ENCODE measurements around the gene AKAP8L. TPM values are rescaled to one million over a fixed set of nuclear protein-coding genes. Genes with fewer than 3 reads are reported as not detected.

Gene AKAP8L
- total and polyA plus RNA-seq, 2 donors from 2014 or later: 44.3 to 122 TPM

DNA sequence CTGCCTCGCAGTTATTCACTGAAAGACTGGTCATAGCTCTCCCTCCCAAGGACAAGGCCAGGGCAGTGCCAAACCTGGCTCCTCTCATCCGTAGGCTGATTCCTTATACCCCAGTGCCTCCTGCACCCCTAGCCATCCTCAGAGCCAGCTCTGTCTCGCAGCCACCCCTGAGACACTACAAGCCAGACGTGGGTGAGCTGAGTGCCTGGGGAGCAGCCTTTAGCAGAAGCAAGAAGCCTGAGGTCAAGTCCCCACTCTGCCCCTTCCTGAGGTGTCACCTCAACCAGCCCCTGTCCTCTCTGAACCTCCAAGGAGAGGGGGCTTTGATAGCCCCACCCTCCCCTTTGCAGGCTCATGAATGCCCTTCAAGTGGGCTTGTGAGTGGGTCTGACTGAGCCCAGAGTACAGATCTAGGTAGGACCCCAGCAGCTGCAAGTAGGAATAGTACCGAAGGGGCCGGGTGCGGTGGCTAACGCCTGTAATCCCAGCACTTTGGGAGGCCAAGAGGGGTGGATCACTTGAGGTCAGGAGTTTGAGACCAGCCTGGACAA lies 14.8 kb upstream of the AKAP8L start:
- no peak for DNase-seq
- H3K9ac ChIP-seq (ENCODE audit: low read length in 3 of 3): peak overlapping the region; percentile 41 to 75 (median 65)
- peaks cover 0 to 2% (median 0%) of the 10 kb centered on the region in 3 donors for H3K36me3 ChIP-seq (ENCODE audit: control insufficient read depth in 2 of 3, insufficient read depth in 3 of 3, low read length in 3 of 3)
- FAIRE-seq: no peak
- H3K27ac ChIP-seq (ENCODE audit: low read depth in 2 of 2, low read length in 2 of 2): no peak overlapping the region
- TF ChIP-seq, protein P1, sequence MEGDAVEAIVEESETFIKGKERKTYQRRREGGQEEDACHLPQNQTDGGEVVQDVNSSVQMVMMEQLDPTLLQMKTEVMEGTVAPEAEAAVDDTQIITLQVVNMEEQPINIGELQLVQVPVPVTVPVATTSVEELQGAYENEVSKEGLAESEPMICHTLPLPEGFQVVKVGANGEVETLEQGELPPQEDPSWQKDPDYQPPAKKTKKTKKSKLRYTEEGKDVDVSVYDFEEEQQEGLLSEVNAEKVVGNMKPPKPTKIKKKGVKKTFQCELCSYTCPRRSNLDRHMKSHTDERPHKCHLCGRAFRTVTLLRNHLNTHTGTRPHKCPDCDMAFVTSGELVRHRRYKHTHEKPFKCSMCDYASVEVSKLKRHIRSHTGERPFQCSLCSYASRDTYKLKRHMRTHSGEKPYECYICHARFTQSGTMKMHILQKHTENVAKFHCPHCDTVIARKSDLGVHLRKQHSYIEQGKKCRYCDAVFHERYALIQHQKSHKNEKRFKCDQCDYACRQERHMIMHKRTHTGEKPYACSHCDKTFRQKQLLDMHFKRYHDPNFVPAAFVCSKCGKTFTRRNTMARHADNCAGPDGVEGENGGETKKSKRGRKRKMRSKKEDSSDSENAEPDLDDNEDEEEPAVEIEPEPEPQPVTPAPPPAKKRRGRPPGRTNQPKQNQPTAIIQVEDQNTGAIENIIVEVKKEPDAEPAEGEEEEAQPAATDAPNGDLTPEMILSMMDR (IDR thresholded peaks at IDR 0.05; ENCODE audit: borderline replicate concordance, extremely low read depth, insufficient read depth): no peak
- H3K27me3 ChIP-seq (ENCODE audit: control insufficient read depth, insufficient read depth, low read length): no peaks in the 10 kb centered on the region
- peak overlapping the region; percentile 42 to 95 (median 47) for H3K4me3 ChIP-seq (ENCODE audit: low read length in 3 of 3)
- H3K9me3 ChIP-seq (ENCODE audit: control insufficient read depth in 2 of 3, insufficient read depth in 1 of 3, low read length in 3 of 3): no peaks in the 10 kb centered on the region
- H3K4me1 ChIP-seq (ENCODE audit: control insufficient read depth in 2 of 3, insufficient read depth in 2 of 3, low read depth in 1 of 3, low read length in 3 of 3): peaks cover 0 to 16% (median 5%) of the 10 kb centered on the region in 3 donors
- intact Hi-C loops (cut with DNase I): no loop called here

- Histone ChIP-seq H3K9ac (ENCODE audit: low read length in 3 of 3) (peak overlapping the region in 2 of 3 donors; percentile 65 to 75), H3K4me3 (ENCODE audit: low read length in 3 of 3) (peak overlapping the region; percentile 76 to 95 (median 83)), H3K27me3 (ENCODE audit: control insufficient read depth, insufficient read depth, low read length) (no peaks in the 10 kb centered on the region), H3K9me3 (ENCODE audit: control insufficient read depth in 2 of 3, insufficient read depth in 1 of 3, low read length in 3 of 3) (no peaks in the 10 kb centered on the region), H3K36me3 (ENCODE audit: control insufficient read depth in 2 of 3, insufficient read depth in 3 of 3, low read length in 3 of 3) (peaks cover 0 to 2% (median 0%) of the 10 kb centered on the region in 3 donors), H3K27ac (ENCODE audit: low read depth in 2 of 2, low read length in 2 of 2) (peak overlapping the region; percentile 69 to 71), H3K4me1 (ENCODE audit: control insufficient read depth in 2 of 3, insufficient read depth in 2 of 3, low read depth in 1 of 3, low read length in 3 of 3) (peaks cover 0 to 16% (median 5%) of the 10 kb centered on the region in 3 donors)
- FAIRE-seq (no peak), DNase-seq (peak; percentile 92 to 98 (median 96))
- intact Hi-C loops (cut with DNase I): no loop called here
- TF ChIP-seq, protein P1 (IDR thresholded peaks at IDR 0.05; ENCODE audit: borderline replicate concordance, extremely low read depth, insufficient read depth): peak; percentile 7
These were observed 14.1 kb upstream of the AKAP8L start for GRCh38 chr19:15432629-15433518.

GRCh38 chr19:15432018-15432494 lies 13.3 kb upstream of the AKAP8L start:
- TF ChIP-seq, protein P1 (IDR thresholded peaks at IDR 0.05; ENCODE audit: borderline replicate concordance, extremely low read depth, insufficient read depth): no peak
- Histone ChIP-seq H3K36me3 (ENCODE audit: control insufficient read depth in 2 of 3, insufficient read depth in 3 of 3, low read length in 3 of 3) (peaks cover 0 to 5% (median 0%) of the 10 kb centered on the region in 3 donors), H3K4me3 (ENCODE audit: low read length in 3 of 3) (peak overlapping the region; percentile 56 to 85 (median 78)), H3K9me3 (ENCODE audit: control insufficient read depth in 2 of 3, insufficient read depth in 1 of 3, low read length in 3 of 3) (no peaks in the 10 kb centered on the region), H3K27ac (ENCODE audit: low read depth in 2 of 2, low read length in 2 of 2) (no peak overlapping the region), H3K4me1 (ENCODE audit: control insufficient read depth in 2 of 3, insufficient read depth in 2 of 3, low read depth in 1 of 3, low read length in 3 of 3) (peaks cover 0 to 16% (median 5%) of the 10 kb centered on the region in 3 donors), H3K9ac (ENCODE audit: low read length in 3 of 3) (peak overlapping the region; percentile 2 to 73 (median 55)), H3K27me3 (ENCODE audit: control insufficient read depth, insufficient read depth, low read length) (no peaks in the 10 kb centered on the region)
- intact Hi-C loops (cut with DNase I): no loop called here
- peak in 1 of 5 donors; percentile 23 for DNase-seq
- FAIRE-seq: no peak
